Hematopoietic multipotent progenitor cell treated with erythropoietin and hydrocortisone succinate and interleukin-3 and kit ligand, for 17 days (in vitro differentiated cells): ENCODE data around the gene FAM222B.
"Not testable (repeated sequence)": the region's sequence is repeated elsewhere in the genome, so short reads cannot be mapped to it uniquely, and the experiment has no call there.

Experiments
- DNase-seq: peaks from one replicate; pipeline ENCODE4 v3.0.0-alpha.2; 2015; ENCODE audit warnings: low spot score

The FAM222B gene

DNA sequence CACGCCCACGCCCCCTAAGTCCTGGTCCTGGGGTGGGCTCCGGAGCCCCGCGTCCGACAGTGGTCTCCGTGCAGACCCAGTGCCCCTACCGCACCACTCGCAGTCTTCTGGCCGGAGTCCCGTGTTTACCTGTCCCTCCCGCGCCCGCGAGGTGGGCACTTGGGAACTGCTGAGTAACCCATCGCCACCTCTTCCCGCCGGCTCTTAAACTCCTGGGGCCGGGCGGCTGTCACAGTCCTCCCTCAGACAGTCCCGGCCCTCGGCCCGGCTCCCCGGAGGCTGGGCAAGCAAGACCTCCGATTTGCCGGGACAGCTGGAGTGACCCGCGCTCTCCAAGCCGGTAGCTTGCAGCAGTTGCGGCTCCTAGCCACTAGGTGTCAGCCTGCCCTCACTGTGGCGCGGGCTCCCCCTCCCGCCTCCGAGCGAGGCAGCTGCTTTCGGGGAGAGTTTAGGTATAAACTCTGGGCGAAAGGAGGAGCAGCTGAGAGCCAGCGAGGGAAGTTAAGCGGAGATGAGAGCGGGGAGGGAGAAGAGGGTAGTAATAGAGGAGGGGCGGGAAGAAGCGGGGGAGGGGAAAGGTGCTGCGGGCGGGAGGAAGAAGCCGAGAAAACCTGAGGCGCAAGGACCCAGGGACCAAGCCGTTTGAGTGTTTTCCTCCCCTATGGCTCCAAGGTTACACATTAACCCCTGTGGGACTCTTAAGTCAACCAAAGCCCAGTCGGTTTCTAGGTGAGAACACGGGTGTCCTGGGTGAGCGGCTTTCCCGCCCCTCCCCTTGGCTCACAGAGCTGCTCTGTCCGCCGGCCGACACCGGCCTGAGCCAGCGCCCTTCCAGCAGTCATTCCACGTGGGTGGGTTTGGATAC is 115.7 kb downstream of the FAM222B start:
- peak; percentile 94 for DNase-seq

DNA sequence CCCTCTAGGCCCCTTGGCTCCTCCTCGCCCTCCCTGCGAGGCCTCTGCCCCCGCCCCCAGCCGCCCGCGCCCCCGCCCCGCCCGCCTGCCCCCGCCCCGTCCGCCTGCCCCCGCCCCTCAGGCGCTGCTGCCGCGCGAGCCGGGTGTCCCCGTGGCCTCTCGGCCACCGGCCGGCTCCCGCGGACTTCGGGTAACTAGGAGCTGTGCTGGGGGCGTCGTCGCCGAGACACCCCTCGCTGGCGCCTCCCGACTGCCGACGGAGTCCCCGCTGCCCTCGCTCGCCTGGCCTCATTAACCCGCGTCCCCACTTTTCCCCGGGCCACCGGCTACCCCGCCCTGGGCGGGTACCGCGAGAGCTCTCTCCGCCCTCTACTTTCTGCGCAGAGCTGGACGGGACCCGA is 116.4 kb downstream of the FAM222B start, which contains the start of gene TLCD1:
Gene TLCD1 (minus strand): TSS at position 8 of the 401 bp plus-strand sequence. CDS start 136 bp downstream, outside the sequence.
- DNase-seq = peak; percentile 74

DNA sequence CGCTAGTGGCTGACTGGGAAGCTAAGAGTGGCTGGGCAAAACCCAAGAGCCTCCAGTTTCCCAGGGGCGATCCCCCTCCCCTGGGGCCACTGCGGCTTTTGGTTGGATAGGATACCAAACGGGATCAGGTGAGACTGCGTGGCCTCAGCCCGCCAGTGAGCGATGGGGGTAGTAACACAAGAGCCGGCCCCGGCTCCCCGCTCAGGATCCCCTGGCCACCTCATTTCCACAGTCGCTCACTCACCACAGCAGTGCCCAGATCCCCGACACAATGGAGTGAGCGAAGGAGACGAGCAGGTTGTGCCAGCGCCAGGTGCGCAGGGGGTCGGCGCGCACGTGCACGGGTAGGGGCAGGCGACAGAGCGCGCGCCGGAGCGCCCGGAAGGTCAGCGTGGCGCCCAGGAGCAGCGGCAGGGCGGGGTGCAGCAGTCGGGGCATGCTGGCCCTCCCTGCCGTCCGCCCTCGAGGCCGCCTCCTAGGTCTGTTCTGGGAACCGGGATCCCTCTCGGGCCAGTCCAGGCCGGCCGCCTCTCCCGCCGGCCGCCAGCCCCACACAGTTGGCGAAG is 116.8 kb downstream of the FAM222B start:
- no peak for DNase-seq

DNA sequence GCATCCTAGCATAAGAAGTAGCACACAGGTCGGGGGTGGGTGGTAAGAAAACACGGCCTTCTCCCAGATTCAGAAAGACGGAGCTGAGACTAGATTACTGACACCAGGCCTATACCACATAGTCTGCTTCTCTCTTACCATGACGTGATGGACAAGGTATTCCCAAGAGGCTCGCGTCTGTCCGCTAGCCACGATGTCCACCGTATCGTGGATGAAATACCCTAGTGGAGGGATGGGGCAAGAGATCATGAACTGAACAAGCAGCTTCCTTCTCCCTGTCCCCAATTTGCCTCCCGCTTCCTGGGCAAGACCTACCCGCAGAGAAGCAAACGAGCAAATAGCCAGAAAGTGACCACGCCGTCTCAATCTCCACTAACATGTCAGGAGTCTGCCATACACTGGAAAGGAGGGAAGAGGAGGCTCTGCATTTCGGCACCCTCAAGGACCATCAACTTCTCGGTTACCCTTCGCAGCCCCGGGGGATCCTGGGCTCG is 117.4 kb downstream of the FAM222B start:
- DNase-seq = no peak

DNA sequence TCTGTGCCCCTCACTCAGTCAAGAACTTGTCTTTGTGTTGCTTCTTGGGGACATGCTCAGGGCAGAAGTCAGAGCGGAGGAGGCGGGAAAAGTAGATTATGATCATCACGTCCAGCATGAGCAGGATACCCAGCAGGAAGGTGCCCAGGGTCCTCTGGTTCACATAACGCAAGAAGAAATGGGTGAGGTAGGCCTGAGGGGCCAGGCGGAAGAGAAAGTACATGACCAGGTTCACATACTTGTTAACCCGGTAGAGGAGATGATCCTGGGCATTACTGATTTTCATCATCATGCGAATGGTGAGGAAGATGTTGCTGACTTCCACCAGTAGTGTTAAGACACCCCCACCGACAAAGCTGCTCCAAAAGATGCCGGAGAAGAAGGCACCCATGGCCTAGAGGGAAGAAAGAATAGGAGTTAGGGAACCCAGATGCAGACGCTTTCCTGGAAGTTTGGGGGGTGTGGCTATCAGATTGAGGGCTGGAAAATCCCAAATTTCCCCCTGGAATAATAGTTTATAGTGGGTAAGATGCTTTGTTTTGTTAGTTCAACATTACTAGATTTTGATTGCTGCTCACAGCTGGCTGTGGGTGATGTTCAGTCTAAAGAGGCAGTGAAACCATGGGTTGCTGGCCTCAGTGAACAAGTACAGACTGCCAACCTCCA is 118.0 kb downstream of the FAM222B start:
- no peak for DNase-seq

DNA sequence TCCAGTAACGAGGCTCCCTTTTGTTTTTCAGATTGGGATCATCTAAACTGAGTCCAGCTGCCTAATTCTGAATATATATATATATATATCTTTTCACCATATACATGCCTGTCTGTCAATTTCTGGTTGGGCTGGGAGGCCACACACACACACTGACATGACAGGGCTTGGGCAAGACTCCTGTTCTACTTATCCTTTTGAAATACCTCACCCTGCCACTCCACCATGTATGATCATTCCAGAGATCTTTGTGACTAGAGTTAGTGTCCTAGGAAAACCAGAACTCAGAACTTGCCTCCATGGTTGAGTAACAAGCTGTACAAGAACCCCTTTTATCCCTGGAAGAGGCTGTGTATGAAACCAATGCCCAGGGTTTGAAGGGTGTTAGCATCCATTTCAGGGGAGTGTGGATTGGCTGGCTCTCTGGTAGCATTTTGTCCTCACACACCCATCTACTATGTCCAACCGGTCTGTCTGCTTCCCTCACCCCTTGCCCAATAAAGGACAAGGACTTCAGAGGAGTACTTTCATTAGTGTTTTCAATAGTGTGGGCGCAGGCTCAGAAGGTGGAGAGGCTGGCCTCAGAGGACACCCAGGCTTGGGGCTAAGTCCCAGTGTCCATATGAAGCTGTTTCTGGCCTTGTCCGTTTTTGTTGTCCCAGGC is 118.6 kb downstream of the FAM222B start:
- DNase-seq = not testable (repeated sequence)

DNA sequence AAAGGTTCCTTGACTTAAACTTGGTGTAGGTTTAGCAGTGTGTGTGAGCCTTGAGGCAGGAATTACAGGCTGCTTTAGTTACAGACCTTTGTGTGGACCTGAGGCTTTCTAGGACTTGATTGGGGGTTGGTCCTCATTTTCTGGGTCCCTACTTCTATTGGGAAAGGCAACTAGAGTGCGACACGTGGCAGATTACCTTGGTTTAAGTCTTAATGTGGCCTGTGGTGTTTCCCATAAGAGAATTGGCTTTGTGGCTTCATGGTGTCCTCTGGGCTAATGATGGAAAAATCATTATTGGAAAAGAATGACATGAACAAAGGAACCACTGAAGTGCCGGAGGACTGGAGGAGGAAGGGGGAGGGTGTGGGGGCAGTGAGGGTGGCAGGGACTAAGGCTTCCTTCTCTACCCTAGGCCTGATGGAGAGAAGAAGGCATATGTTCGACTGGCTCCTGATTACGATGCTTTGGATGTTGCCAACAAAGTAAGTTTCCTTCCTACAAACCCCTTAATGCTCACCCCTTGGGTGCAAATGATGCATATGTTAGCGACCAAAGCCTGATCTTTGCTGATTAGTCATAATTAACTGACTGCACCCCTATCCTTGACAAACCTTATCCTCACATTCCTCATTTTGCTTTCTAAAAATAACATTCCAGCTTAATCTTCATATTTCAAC is 119.3 kb downstream of the FAM222B start:
- no peak for DNase-seq

DNA sequence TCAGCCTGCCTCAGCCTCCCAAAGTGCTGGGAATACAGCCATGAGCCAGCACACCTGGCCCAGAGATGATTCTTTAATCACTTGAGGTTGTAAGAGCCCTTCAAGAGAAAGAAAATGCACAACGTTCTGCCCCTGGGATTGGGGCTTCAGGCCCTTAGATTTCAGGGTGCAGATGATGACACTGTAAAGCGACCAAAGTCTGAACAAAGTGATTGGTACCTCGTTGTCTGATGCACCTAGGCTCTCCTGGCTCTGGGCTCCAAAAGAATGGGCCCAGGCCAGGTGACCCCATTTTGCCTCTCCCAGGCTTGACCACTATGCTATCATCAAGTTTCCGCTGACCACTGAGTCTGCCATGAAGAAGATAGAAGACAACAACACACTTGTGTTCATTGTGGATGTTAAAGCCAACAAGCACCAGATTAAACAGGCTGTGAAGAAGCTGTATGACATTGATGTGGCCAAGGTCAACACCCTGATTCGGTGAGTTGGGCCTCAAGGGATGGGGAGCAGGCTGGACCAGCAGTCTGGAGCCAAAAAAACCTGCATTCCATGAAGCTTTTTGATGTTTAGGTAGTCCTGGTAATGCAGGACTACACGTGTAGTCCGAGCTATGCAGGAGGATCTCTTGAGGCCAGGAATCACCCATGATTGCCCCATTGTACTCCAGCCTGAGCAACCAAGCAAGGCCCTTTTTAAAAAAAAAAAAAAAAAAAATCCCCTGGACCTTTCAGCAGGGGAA is 120.0 kb downstream of the FAM222B start:
- DNase-seq = no peak

DNA sequence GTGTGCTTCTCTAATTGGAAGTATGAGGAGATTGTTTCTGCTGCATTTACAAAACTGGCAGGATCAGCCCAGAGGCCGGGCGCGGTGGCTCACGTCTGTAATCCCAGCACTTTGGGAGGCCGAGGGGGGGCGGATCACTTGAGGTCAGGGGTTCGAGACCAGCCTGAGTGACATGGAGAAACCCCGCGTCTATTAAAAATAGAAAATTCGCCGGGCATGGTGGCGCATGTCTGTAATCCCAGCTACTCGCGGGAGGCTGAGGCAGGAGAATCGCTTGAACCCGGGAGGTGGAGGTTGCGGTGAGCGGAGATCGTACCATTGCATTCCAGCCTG is 121.6 kb downstream of the FAM222B start:
- not testable (repeated sequence) for DNase-seq

DNA sequence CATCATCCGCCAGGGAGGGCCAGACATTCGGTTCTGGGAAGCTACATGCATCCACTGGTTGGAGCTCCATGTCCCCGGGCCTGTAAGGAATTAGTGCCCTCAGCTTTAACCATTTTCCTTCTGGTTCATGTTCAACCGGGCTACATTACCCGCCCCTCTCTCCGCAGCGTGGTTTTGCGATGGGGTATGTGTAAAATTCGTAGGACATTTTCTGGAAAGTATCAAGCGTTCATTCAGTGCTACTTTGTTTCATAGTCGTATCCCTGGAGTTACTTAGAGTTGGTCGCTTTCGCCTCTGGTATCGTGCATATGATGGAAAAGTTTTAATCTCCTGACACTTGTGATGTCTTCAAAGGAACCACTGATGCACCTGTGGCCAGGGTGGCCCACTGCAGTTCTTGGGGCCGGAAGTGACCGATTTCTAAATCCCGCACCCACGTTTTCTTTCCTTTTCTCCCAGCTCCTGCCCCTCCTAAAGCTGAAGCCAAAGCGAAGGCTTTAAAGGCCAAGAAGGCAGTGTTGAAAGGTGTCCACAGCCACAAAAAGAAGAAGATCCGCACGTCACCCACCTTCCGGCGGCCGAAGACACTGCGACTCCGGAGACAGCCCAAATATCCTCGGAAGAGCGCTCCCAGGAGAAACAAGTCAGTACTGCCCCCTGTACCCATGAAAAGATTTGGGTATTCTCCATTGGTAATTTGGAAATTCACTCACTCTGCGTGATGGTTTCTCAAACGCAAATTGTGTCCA is 122.2 kb downstream of the FAM222B start:
- peak; percentile 35 for DNase-seq

DNA sequence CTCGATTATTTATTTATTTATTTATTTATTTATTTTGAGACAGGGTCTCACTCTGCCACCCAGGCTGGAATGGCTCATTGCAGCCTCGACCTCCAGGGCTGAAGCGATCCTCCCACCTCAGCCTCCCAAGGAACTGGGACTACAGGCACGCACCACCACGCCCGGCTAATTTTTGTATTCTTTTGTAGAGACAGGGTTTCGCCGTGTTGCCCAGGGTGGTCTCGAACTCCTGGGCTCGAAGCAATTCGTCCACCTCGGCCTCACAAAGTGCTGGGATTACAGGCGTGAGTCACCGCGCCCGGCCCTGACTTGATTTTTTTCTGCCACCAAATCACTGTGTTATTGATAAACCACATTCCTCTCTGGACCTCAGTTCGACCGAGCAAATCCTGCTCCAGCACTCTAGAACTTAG is 123.6 kb downstream of the FAM222B start:
- DNase-seq = no peak

DNA sequence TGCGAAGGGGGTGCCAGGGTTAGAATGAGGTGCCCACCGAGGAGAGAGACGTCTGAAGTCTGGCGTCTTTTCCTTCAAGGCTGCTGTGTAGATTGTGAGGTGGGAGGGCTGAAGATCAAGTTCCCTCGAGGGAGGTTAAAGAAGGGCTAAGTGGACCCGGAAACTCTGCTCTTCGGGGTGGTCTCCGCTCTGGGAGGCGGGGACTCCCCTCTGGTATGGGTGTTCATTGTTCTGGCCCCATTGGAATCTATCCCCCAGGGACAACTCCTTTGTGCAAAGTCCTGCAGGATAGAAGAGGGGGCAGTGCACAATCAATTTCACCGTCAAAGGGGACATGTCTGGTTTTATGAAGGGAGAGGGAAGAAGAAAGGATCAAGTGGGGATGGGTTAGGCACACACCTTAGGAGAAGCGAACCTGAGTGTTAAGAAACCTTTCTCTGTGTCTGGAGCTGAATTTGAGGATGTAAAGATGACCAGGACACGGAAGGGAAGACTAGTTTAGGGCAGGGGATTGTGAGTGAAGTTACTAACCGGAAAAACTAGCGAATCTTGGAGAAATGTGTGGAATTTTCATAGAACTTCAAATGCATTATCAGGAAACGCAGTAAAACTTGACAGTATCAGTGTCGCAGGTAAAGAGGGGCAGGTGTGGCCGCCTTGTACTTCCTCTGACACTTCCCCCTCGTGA is 124.1 kb downstream of the FAM222B start:
- DNase-seq = no peak

DNA sequence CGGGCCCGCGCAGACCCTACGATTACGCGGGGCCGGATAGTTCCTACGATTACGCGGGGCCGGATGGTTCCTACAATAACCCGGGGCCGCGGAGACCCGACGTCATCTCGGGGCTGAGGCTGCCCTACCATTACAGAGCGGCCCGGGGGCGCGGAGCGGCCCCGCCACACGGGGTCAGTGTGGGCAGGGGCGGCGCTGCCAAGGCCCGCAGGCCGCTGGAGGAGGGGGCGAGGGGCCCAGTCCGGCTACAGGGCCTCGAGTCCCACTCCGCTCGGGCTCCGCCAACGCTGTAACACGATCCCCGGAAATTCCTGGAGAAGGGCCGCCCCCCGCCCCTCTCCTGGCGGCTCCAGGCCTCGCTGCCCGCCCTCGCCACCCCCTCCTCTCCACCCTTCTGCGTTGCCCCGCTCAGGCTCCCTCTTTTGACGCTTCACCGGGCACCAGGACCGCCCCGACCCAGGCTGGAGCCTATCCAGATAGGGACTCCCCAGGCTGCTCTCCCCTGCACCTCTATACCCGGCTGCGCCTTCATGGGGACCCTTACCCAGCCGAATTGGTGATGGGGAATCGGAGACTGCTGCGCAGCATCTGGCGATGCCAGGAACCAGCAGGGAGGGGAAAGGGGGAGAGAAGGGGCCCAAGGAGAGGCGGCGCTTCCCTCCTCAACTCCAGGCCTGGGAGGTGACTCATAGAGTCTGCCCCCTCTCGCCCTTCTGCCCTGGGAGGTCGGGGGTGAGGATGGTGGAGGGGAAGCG is 124.8 kb downstream of the FAM222B start, which contains the start of gene RAB34:
Gene RAB34 (minus strand): TSS at position 291 of the 755 bp plus-strand sequence. CDS start 602 bp downstream, outside the sequence.
- DNase-seq = no peak

DNA sequence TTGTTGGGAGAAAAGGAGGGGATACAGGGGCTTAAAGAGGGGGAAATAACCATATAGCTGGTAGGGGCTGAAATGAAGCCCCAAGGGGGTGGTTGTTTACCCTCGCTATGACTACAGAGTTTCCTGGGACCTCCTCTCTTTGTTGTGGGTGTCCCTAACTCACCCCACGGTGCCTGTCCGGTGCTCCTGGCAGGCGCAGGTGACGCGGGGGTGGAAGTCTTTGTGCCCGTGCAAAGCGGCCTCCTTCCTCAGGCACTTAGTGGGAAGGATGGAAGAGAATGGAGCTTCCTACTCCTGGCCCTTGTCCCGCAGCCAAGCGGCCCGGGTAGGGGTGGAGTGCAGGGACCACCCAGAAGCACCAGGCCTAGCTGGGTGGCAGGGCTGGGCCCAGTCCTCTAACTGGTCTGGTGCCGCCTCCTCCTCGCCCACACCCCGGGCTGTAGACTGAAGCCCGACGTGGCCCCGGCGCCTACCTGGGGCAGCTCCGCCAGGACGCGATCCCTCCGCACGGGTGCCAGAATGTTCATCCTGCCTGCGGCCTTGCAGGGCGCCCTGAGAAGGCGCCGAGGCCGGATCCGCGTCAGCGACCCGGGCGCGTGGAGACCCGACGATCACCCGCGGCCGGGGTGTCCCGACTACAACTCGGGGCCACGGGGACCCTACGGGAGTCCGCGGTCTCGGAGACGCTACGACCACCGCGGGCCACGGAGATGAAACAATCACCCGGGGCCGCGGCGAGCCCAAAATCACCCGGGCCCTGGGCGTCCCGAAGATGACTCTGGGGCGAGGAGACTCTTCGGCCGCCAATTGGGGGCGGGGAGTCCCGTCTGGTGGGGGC is 125.6 kb downstream of the FAM222B start:
- DNase-seq = no peak

DNA sequence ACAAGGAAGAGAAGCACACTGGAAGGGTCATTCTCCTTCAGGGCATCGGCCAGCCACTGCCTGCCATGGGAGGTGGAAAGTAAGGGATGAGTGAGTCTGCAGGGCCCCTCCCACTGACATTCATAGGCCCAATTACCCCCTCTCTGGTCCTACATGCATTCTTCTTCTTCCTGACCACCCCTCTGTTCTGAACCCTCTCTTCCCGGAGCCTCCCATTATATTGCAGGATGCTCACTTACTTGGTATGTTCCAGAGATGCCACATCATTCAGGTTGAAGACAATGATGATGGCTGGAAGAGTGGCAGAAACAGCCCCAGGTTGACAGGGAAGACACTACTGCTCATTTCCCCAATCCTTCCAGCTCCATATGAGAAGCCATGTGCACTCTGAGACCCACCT is 127.4 kb downstream of the FAM222B start:
- no peak for DNase-seq

DNA sequence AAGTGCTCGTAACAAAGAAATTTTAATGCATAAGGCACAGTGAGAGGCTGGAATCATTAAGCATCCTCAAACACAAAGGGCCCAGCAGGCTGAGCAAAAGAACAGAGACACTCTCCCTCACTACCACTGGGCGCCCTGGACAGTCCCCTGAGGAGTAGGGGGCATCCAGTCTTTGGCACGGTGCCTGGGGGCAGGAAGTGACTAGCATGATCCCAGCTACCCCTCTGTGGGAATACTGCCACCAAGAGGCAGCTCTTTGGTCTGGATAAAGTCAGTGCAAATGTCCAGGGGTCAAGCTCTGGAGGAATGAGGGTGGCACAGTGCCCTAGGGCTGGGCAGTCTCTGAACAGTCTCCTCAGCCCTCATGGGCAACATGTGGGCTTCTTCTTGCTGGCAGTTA is 128.3 kb downstream of the FAM222B start:
- DNase-seq = no peak

DNA sequence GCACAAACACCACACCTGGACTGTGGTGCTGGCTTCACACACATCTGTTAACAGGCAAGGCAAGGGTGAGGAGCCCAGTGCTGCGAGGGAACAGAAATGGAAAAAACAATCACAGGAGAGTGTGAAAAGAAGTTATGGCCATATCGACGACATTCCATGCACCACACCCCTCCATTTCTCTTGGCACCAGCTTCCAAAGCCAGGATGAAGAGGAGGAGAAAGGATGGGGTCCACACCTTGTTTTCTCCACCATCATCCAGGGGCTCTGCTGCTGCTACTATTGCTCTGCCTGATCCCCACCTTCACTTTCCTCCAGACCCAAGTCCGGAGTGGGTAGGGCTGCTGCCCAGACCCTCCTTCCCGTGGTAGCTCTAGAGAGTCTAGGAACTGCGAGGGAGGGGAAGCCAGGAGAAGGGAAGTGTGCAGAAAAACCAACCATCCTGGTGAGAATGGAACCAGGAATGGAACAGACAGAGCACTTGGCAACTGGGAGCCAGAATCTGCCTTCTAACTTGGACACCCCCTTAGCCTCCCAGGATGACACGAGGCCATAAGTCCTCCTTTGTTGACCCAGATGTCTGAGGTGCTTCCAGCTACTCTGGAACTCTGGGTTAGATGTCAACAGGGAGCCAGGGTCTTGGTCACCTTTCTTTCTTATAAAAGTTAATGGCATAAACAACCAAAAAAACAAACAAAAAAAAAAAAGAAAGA is 129.7 kb downstream of the FAM222B start:
- DNase-seq = no peak
